Parathyroid adenoma (tissue), 2 donors: ENCODE data around the gene ZNF93.

Experiments used
- H2AFZ ChIP-seq: fragments of 300-600 bp; sonication (generic); one replicate; pipeline ENCODE4 v1.7.0; 2017; ENCODE audit warnings: antibody characterized with exemption, mild to moderate bottlenecking
- H3K27ac ChIP-seq: fragments of 300-600 bp; sonication (generic); one replicate; pipeline ENCODE4 v1.7.0; 2017
- H3K27me3 ChIP-seq: fragments of 300-600 bp; sonication (generic); one replicate; pipeline ENCODE4 v1.7.0; 2017; ENCODE audit warnings: low read length; ENCODE audit not compliant: control insufficient read depth, insufficient read depth
- H3K36me3 ChIP-seq: fragments of 300-600 bp; sonication (generic); one replicate; pipeline ENCODE4 v1.7.0; 2017; ENCODE audit warnings: low read length; ENCODE audit not compliant: control insufficient read depth, insufficient read depth
- H3K4me1 ChIP-seq: fragments of 300-600 bp; sonication (generic); one replicate; pipeline ENCODE4 v1.7.0; 2017; ENCODE audit warnings: control low read depth
- H3K4me2 ChIP-seq: fragments of 300-600 bp; sonication (generic); one replicate; pipeline ENCODE4 v1.7.0; 2017; ENCODE audit warnings: low read length
- H3K4me3 ChIP-seq: fragments of 300-600 bp; sonication (generic); one replicate; pipeline ENCODE4 v1.7.0; 2017; ENCODE audit warnings: low read depth, low read length
- H3K79me2 ChIP-seq: fragments of 300-600 bp; sonication (generic); one replicate; pipeline ENCODE4 v1.7.0; 2017; ENCODE audit warnings: control low read depth
- H3K9ac ChIP-seq: fragments of 300-600 bp; sonication (generic); one replicate; pipeline ENCODE4 v1.7.0; 2017; ENCODE audit warnings: mild to moderate bottlenecking
- H3K9me3 ChIP-seq: fragments of 300-600 bp; sonication (generic); one replicate; pipeline ENCODE4 v1.7.0; 2017; ENCODE audit warnings: low read length; ENCODE audit not compliant: control insufficient read depth
- TF ChIP-seq, protein P1 (sequence below): fragments of 300-600 bp; sonication (generic); IDR thresholded peaks from one replicate; pipeline ENCODE4 v1.7.0; 2017; ENCODE audit warnings: antibody characterized with exemption, mild to moderate bottlenecking
- donor health status: primary hyperparathyroidism.

The ZNF93 gene

GRCh38 chr19:19943848-19944582 is 43.3 kb downstream of the ZNF93 start:
- no peaks in the 10 kb centered on the region for H3K36me3 ChIP-seq
- no peak overlapping the region for H3K4me2 ChIP-seq
- TF ChIP-seq, protein P1, sequence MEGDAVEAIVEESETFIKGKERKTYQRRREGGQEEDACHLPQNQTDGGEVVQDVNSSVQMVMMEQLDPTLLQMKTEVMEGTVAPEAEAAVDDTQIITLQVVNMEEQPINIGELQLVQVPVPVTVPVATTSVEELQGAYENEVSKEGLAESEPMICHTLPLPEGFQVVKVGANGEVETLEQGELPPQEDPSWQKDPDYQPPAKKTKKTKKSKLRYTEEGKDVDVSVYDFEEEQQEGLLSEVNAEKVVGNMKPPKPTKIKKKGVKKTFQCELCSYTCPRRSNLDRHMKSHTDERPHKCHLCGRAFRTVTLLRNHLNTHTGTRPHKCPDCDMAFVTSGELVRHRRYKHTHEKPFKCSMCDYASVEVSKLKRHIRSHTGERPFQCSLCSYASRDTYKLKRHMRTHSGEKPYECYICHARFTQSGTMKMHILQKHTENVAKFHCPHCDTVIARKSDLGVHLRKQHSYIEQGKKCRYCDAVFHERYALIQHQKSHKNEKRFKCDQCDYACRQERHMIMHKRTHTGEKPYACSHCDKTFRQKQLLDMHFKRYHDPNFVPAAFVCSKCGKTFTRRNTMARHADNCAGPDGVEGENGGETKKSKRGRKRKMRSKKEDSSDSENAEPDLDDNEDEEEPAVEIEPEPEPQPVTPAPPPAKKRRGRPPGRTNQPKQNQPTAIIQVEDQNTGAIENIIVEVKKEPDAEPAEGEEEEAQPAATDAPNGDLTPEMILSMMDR, result no peak
- H3K79me2 ChIP-seq, result no peaks in the 10 kb centered on the region
- no peak overlapping the region for H3K9ac ChIP-seq
- no peaks in the 10 kb centered on the region for H3K9me3 ChIP-seq
- H3K27ac ChIP-seq, result no peak overlapping the region
- no peaks in the 10 kb centered on the region for H3K27me3 ChIP-seq
- H3K4me3 ChIP-seq, result no peak overlapping the region
- no peaks in the 10 kb centered on the region for H3K4me1 ChIP-seq
- H2AFZ ChIP-seq, result no peak overlapping the region

DNA sequence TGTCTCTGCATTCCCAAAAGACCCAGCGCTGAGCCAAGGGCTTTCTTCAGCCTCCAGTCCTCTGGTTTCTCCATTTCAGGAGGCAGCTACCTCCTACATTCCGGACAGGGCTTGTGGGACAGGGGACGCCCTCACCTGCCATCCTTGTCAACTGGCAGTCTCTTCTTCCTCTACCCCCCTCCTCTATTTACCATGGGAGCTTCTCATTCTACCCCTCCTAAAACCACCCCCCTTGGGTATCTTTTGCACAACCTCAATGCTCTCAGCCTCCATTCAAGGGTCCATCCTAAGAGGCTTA is 43.8 kb downstream of the ZNF93 start:
- H3K4me3 ChIP-seq, result no peak overlapping the region
- H3K9ac ChIP-seq, result no peak overlapping the region
- TF ChIP-seq, protein P1, result no peak
- H3K4me1 ChIP-seq, result no peaks in the 10 kb centered on the region
- H3K79me2 ChIP-seq, result no peaks in the 10 kb centered on the region
- no peak overlapping the region for H2AFZ ChIP-seq
- H3K9me3 ChIP-seq, result no peaks in the 10 kb centered on the region
- H3K36me3 ChIP-seq, result no peaks in the 10 kb centered on the region
- H3K27me3 ChIP-seq, result no peaks in the 10 kb centered on the region
- H3K4me2 ChIP-seq, result no peak overlapping the region
- H3K27ac ChIP-seq, result no peak overlapping the region

GRCh38 chr19:19946226-19946625 is 45.5 kb downstream of the ZNF93 start:
- no peaks in the 10 kb centered on the region for H3K4me1 ChIP-seq
- TF ChIP-seq, protein P1, result no peak
- H3K9ac ChIP-seq, result no peak overlapping the region

DNA sequence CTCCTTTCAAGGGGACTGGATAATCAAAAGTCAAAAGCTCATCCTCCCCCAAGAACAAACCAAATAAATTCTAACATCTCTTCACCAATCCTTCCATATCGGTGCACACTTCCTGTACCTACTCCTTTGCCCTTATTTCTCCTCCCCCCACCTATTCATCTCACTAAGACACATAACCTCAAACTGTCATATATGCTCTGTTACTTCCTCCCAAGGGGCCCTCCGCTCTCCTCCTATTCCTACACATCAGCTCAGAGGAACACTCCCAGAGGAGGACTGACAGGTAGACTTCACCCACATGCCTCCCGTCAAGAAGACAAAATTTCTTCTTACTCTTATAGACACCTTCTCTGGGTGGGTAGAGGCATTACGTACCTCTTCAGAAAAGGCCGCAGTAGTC is 48.1 kb downstream of the ZNF93 start:
- TF ChIP-seq, protein P1, result no peak
- no peak overlapping the region for H3K9ac ChIP-seq
- no peaks in the 10 kb centered on the region for H3K79me2 ChIP-seq
- H3K27me3 ChIP-seq, result no peaks in the 10 kb centered on the region
- H2AFZ ChIP-seq, result no peak overlapping the region
- no peak overlapping the region for H3K4me3 ChIP-seq
- H3K4me1 ChIP-seq, result no peaks in the 10 kb centered on the region
- H3K4me2 ChIP-seq, result no peak overlapping the region
- H3K9me3 ChIP-seq, result no peaks in the 10 kb centered on the region
- no peak overlapping the region for H3K27ac ChIP-seq
- no peaks in the 10 kb centered on the region for H3K36me3 ChIP-seq

More at GRCh38 chr19:19946226-19946625, 45.5 kb downstream of the ZNF93 start:
- H3K9me3 ChIP-seq, result no peaks in the 10 kb centered on the region
- H3K4me3 ChIP-seq, result no peak overlapping the region
- H3K27me3 ChIP-seq, result no peaks in the 10 kb centered on the region
- no peak overlapping the region for H3K4me2 ChIP-seq
- no peak overlapping the region for H3K27ac ChIP-seq
- H3K79me2 ChIP-seq, result no peaks in the 10 kb centered on the region
- no peaks in the 10 kb centered on the region for H3K36me3 ChIP-seq
- no peak overlapping the region for H2AFZ ChIP-seq

GRCh38 chr19:19955208-19955607 is 54.5 kb downstream of the ZNF93 start:
- Histone ChIP-seq H3K9me3 (no peaks in the 10 kb centered on the region), H3K9ac (no peak overlapping the region)

More at GRCh38 chr19:19955208-19955607, 54.5 kb downstream of the ZNF93 start:
- Histone ChIP-seq H2AFZ (no peak overlapping the region), H3K4me2 (no peak overlapping the region), H3K79me2 (no peaks in the 10 kb centered on the region), H3K4me1 (no peaks in the 10 kb centered on the region), H3K36me3 (no peaks in the 10 kb centered on the region), H3K27ac (no peak overlapping the region), H3K4me3 (no peak overlapping the region), H3K27me3 (no peaks in the 10 kb centered on the region)
- TF ChIP-seq, protein P1, result no peak
